Bronchial epithelial cell (primary cell): ENCODE data around the gene GCC2. TPM values are rescaled to one million over a fixed set of nuclear protein-coding genes. Genes with fewer than 3 reads are reported as not detected.
A peak's percentile ranks its signal among the peaks of the same experiment; 100 is the strongest.

Experiments
- DNase-seq: peaks from one replicate; pipeline ENCODE4 v3.0.0-alpha.2; 2010; ENCODE audit warnings: low read depth
- FAIRE-seq: peaks from 2 replicates; lab custom pipeline; 2011; peaks lifted over from hg19 to GRCh38; lab: Jason Lieb, UNC
- H3K27me3 ChIP-seq: 2 replicates; pipeline ENCODE4 v1.5.1; 2011; ENCODE audit warnings: low read length; ENCODE audit not compliant: control insufficient read depth, insufficient read depth
- H3K36me3 ChIP-seq: 2 replicates; pipeline ENCODE4 v1.5.1; 2011; ENCODE audit warnings: low read length; ENCODE audit not compliant: control insufficient read depth, insufficient read depth
- H3K4me3 ChIP-seq: 2 replicates; pipeline ENCODE4 v1.5.1; 2011; ENCODE audit warnings: mild to moderate bottlenecking, low read depth, low read length, control low read depth
- total RNA-seq: library from RNA; depleted of rRNA; stranded (reverse); fragments of >200 nt; gene quantifications from 2 replicates; pipeline ENCODE4 v1.2.1, GENCODE V29; 2014
- TF ChIP-seq, protein P1 (sequence below): IDR thresholded peaks from 2 replicates; pipeline ENCODE4 v1.5.1; 2011; ENCODE audit warnings: mild to moderate bottlenecking, moderate library complexity, low read length, control low read depth, inconsistent platforms; ENCODE audit not compliant: insufficient read depth, severe bottlenecking

Gene GCC2
- total RNA-seq, 1 donor from 2014 or later, result 9.0 TPM

DNA sequence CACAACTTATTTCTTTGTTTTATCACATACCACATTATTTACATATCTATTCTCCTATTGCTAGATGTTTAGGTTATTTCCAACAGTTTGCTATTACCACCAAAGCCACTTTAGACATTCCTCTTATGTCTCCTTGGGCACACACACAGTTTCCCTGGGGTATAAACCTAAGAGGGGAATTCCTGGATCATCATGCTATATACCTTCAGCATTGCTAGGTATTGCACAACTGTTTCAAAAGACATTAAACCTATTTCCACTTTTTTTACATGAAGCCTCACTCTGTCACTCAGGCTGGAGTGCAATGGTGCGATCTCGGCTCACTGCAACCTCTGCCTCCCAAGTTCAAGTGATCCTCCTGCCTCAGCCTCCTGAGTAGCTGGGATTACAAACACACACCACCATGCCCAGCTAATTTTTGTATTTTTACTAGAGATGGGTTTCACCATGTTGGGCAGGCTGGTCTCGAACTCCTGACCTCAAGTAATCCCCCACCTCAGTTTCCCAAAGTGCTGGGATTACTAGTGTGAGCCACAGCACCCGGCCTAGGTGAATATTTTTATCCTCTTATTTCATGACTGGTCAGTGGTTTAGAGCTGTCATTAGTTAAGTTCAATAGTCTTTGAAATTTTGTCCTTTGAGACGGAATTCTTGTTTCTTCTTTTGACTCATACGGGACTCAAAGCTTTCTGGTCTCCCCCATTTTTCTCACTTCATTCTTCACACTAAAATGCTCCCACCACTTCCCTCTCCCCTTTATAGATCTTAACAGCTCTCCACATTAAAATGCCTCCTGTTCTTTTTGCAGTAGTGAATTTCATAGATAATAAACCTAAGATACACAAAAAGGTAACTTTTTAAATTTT is 40.9 kb upstream of the GCC2 start:
- Histone ChIP-seq H3K4me3 (no peak overlapping the region), H3K36me3 (no peaks in the 10 kb centered on the region), H3K27me3 (no peaks in the 10 kb centered on the region)
- no peak for DNase-seq
- FAIRE-seq, result no peak
- TF ChIP-seq, protein P1, sequence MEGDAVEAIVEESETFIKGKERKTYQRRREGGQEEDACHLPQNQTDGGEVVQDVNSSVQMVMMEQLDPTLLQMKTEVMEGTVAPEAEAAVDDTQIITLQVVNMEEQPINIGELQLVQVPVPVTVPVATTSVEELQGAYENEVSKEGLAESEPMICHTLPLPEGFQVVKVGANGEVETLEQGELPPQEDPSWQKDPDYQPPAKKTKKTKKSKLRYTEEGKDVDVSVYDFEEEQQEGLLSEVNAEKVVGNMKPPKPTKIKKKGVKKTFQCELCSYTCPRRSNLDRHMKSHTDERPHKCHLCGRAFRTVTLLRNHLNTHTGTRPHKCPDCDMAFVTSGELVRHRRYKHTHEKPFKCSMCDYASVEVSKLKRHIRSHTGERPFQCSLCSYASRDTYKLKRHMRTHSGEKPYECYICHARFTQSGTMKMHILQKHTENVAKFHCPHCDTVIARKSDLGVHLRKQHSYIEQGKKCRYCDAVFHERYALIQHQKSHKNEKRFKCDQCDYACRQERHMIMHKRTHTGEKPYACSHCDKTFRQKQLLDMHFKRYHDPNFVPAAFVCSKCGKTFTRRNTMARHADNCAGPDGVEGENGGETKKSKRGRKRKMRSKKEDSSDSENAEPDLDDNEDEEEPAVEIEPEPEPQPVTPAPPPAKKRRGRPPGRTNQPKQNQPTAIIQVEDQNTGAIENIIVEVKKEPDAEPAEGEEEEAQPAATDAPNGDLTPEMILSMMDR, result no peak

DNA sequence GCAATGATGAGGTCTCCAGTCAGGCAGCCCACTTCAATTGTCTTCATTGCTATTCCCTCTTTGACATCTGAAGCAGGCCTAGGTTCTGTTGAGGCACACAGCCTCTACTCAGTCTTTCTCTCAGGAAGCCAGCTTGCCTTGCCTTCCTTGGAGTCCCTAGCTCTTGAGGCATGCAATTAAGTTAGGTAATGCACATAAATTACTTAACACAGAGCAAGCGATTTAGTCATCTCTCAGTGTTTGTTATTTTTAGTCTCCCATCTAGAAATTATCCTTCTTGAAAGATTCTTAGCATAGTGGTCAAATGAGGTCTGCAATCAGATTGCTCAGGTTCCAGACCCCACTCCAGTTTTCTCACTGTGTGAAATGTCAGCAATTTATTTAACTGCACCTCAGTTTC is 39.2 kb upstream of the GCC2 start:
- FAIRE-seq, result no peak
- DNase-seq, result no peak
- no peaks in the 10 kb centered on the region for H3K27me3 ChIP-seq
- TF ChIP-seq, protein P1, result no peak
- H3K4me3 ChIP-seq, result no peak overlapping the region
- no peaks in the 10 kb centered on the region for H3K36me3 ChIP-seq

DNA sequence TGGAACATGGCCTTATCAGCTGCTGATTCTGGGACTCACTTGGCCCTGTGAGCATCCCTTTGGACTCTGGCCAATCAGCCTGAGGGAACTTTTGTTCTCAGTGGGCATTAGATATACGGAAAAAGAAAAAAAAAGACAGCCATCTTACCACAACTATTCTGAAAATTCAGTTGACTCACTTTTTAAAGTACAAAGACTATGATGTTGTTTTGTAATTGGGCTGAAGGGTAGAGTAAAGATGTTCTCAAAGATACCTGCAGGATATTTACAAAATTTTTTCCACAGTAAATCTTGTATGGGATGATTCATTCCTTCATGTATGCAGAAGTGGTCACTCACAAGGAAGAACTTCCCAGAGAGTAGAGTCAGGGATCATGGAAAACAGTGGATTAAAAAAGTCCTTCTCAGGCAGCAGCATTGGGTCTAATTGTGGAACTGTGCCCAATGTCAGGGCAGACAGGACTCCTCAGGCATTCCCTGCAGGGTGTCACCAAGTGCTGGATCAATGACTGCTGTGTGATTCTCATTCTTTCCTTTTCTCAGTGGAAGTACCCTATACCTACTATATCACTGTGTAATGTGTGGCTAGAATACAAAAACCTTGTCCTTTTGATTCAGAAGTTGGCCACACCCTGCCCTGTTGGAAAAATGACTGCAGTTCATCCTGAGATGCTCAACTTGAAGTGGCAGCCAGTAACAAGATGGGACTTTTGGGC is 35.9 kb upstream of the GCC2 start:
- Histone ChIP-seq H3K4me3 (no peak overlapping the region), H3K27me3 (no peaks in the 10 kb centered on the region), H3K36me3 (no peaks in the 10 kb centered on the region)
- DNase-seq, result peak; percentile 97
- TF ChIP-seq, protein P1, result no peak
- peak; percentile 40 for FAIRE-seq

DNA sequence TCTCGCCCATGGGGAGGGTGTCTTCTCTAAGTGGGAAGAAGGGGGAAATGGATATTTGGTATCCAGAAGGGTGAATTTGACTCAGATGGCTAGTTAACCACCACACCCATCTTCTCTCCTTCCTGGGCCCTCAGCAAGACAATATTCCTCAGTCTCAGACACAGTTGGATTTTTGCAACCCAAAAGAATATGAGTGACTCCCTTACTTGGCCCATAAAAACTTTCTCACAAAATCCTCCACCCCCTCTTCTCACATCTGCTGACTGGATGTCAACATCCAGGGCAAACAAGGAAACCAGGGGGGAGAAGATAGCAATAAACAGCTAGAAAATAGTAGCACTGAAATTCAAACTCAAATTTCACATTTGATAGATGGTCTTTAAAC is 35.3 kb upstream of the GCC2 start:
- Histone ChIP-seq H3K4me3 (no peak overlapping the region), H3K27me3 (no peaks in the 10 kb centered on the region), H3K36me3 (no peaks in the 10 kb centered on the region)
- TF ChIP-seq, protein P1, result no peak
- FAIRE-seq (no peak), DNase-seq (no peak)

DNA sequence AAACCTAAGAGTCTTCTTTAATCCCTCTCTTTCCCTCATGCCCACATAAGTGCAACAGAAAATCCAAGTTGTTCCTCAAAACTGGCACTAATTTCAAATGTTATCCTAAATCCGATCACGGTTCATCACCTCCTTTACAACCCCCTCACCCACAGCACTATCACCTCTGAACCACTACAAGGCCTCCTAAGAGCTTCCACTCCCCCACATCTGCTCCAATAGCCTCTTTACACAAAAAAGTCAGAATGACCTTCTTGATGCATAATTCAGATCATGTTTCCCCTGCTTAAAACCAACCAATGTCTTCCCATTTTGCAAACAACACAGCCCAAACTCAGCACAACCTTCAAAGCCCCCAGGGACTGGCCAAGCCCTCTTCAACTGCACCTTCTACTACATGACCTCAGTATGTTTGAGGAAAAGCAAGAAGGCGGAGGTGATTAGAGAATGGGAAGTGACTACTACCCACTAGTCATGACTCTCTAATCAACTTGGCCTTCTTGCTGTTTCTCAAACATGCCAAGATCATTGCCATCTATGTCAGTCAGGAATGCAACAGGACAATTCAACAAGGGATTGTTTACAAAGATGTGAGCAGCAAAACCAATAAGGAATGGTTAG is 34.6 kb upstream of the GCC2 start:
- FAIRE-seq, result no peak
- Histone ChIP-seq H3K27me3 (no peaks in the 10 kb centered on the region), H3K4me3 (no peak overlapping the region), H3K36me3 (no peaks in the 10 kb centered on the region)
- TF ChIP-seq, protein P1, result no peak
- peak; percentile 59 for DNase-seq
